SK-N-MC (cell line): Measurements from ENCODE around the gene DGKZ.
A peak's percentile ranks its signal among the peaks of the same experiment; 100 is the strongest.

Source experiments
- EZH2 ChIP-seq: fragments of 200-600 bp; sonication (generic); IDR thresholded peaks from one replicate; pipeline ENCODE4 v1.6.1; 2017; ENCODE audit warnings: antibody characterized with exemption
- FOXP2 ChIP-seq: optimal IDR thresholded peaks from 2 replicates; pipeline ENCODE3; 2011; ENCODE audit warnings: mild to moderate bottlenecking, moderate library complexity; ENCODE audit not compliant: insufficient read depth; ENCODE audit errors: extremely low read length, control extremely low read depth
- POLR2AphosphoS5 ChIP-seq: IDR thresholded peaks from 2 replicates; pipeline ENCODE4 v1.6.1; 2012; ENCODE audit warnings: mild to moderate bottlenecking, low read depth, low read length, borderline replicate concordance

- no peak for TF ChIP-seq EZH2
- peak; percentile 50; the same call in 1 of the 2 replicates for TF ChIP-seq POLR2AphosphoS5
- no peak for TF ChIP-seq FOXP2
These were observed at the start of gene DGKZ for GRCh38 chr11:46346886-46347636.
